OCI-LY1 (cell line): Measurements from ENCODE around the gene CCL1.
A peak's percentile ranks its signal among the peaks of the same experiment; 100 is the strongest.

Experiments used
- H2AFZ ChIP-seq: fragments of 200-600 bp; sonication (generic), shearing (Covaris generic); 2 replicates; pipeline ENCODE4 v1.6.0; 2014; ENCODE audit warnings: antibody characterized with exemption, mild to moderate bottlenecking, low read length
- H3F3A ChIP-seq: fragments of 200-600 bp; sonication (generic), shearing (Covaris generic); 2 replicates; pipeline ENCODE4 v1.6.0; 2014; ENCODE audit warnings: mild to moderate bottlenecking, antibody characterized with exemption, low read length, moderate library complexity; ENCODE audit not compliant: insufficient read depth
- H3K27ac ChIP-seq: fragments of 200-600 bp; sonication (generic); 2 replicates; pipeline ENCODE4 v1.5.1; 2014; ENCODE audit warnings: low read length, mixed run types, mild to moderate bottlenecking, low read depth; ENCODE audit not compliant: poor library complexity, severe bottlenecking
- H3K27me3 ChIP-seq: fragments of 200-600 bp; sonication (generic); 2 replicates; pipeline ENCODE4 v1.6.0; 2014; ENCODE audit warnings: antibody characterized with exemption, mild to moderate bottlenecking, low read length, moderate library complexity; ENCODE audit not compliant: insufficient read depth
- H3K36me3 ChIP-seq: fragments of 200-600 bp; sonication (generic); 2 replicates; pipeline ENCODE4 v1.6.1; 2014; ENCODE audit warnings: mild to moderate bottlenecking, antibody characterized with exemption, low read length, moderate library complexity, mixed read lengths; ENCODE audit not compliant: insufficient read depth
- H3K4me1 ChIP-seq: fragments of 200-600 bp; sonication (generic); 2 replicates; pipeline ENCODE4 v1.5.1; 2014; ENCODE audit warnings: mild to moderate bottlenecking, low read length, moderate library complexity; ENCODE audit not compliant: insufficient read depth, severe bottlenecking
- H3K4me2 ChIP-seq: fragments of 200-600 bp; sonication (generic), shearing (Covaris generic); 2 replicates; pipeline ENCODE4 v1.6.1; 2014; ENCODE audit warnings: low read length
- H3K4me3 ChIP-seq: fragments of 200-600 bp; sonication (generic); 2 replicates; pipeline ENCODE4 v1.5.1; 2014; ENCODE audit warnings: low read length, low read depth, mild to moderate bottlenecking, mixed read lengths; ENCODE audit not compliant: poor library complexity, severe bottlenecking
- H3K79me2 ChIP-seq: fragments of 200-600 bp; shearing (Covaris generic); 2 replicates; pipeline ENCODE4 v1.6.1; 2016; ENCODE audit warnings: mixed run types, low read length, mixed read lengths; ENCODE audit not compliant: insufficient read depth
- H3K9ac ChIP-seq: fragments of 200-600 bp; sonication (generic), shearing (Covaris generic); 2 replicates; pipeline ENCODE4 v1.6.1; 2014; ENCODE audit warnings: mild to moderate bottlenecking, low read length, mixed read lengths
- H3K9me2 ChIP-seq: fragments of 200-600 bp; sonication (generic), shearing (Covaris generic); 2 replicates; pipeline ENCODE4 v1.6.1; 2014; ENCODE audit warnings: low read depth, mild to moderate bottlenecking, low read length, mixed read lengths
- H3K9me3 ChIP-seq: fragments of 200-600 bp; shearing (Covaris generic); 2 replicates; pipeline ENCODE4 v1.6.1; 2014; ENCODE audit warnings: low read length, mixed read lengths
- H4K20me1 ChIP-seq: fragments of 200-600 bp; sonication (generic), shearing (Covaris generic); 2 replicates; pipeline ENCODE4 v1.6.0; 2016; ENCODE audit warnings: mild to moderate bottlenecking, low read length; ENCODE audit not compliant: insufficient read depth
- CTCF ChIP-seq: fragments of 200-600 bp; sonication (generic), shearing (Covaris generic); IDR thresholded peaks from 2 replicates; pipeline ENCODE4 v1.5.1; 2017; ENCODE audit warnings: mild to moderate bottlenecking, antibody characterized with exemption, low read length, moderate library complexity, mixed read lengths
- EZH2 ChIP-seq: fragments of 200-600 bp; sonication (generic), shearing (Covaris generic); IDR thresholded peaks from 2 replicates; pipeline ENCODE4 v1.8.0; 2017; ENCODE audit warnings: borderline replicate concordance, mixed run types, mild to moderate bottlenecking, antibody characterized with exemption, low read length, moderate library complexity, mixed read lengths

CCL1 gene

GRCh38 chr17:34399725-34400124 is 36.7 kb upstream of the CCL1 start:
- Histone ChIP-seq H3K4me3 (no peak overlapping the region), H3K27ac (no peak overlapping the region), H4K20me1 (no peaks in the 10 kb centered on the region), H3K27me3 (no peaks in the 10 kb centered on the region; the same call in 1 of the 2 replicates), H3K79me2 (no peaks in the 10 kb centered on the region), H3K9me2 (no peaks in the 10 kb centered on the region), H3K9ac (no peak overlapping the region), H3K4me1 (no peaks in the 10 kb centered on the region), H3K36me3 (no peaks in the 10 kb centered on the region), H2AFZ (no peak overlapping the region), H3K9me3 (no peaks in the 10 kb centered on the region), H3K4me2 (no peak overlapping the region), H3F3A (no peaks in the 10 kb centered on the region)
- TF ChIP-seq EZH2, result no peak
- no peak for TF ChIP-seq CTCF

- no peak overlapping the region for H3K9ac ChIP-seq
- H3K4me3 ChIP-seq, result no peak overlapping the region
- no peaks in the 10 kb centered on the region; the same call in 1 of the 2 replicates for H3K27me3 ChIP-seq
Measured at GRCh38 chr17:34398990-34399389, 36.0 kb upstream of the CCL1 start.

GRCh38 chr17:34397265-34397664 is 34.2 kb upstream of the CCL1 start:
- no peaks in the 10 kb centered on the region for H3K4me1 ChIP-seq
- no peaks in the 10 kb centered on the region for H4K20me1 ChIP-seq
- no peaks in the 10 kb centered on the region for H3F3A ChIP-seq
- no peak overlapping the region for H3K9ac ChIP-seq
- H3K4me2 ChIP-seq, result no peak overlapping the region
- H3K27me3 ChIP-seq, result no peaks in the 10 kb centered on the region; the same call in 1 of the 2 replicates
- H3K9me2 ChIP-seq, result no peaks in the 10 kb centered on the region
- TF ChIP-seq EZH2, result no peak
- TF ChIP-seq CTCF, result peak; percentile 7; the same call in 1 of the 2 replicates
- no peak overlapping the region for H3K27ac ChIP-seq
- H3K79me2 ChIP-seq, result no peaks in the 10 kb centered on the region
- H2AFZ ChIP-seq, result no peak overlapping the region
- H3K4me3 ChIP-seq, result no peak overlapping the region
- no peaks in the 10 kb centered on the region for H3K9me3 ChIP-seq
- no peaks in the 10 kb centered on the region for H3K36me3 ChIP-seq

More at GRCh38 chr17:34398990-34399389, 36.0 kb upstream of the CCL1 start:
- Histone ChIP-seq H2AFZ (no peak overlapping the region), H3K4me1 (no peaks in the 10 kb centered on the region), H3K4me2 (no peak overlapping the region), H3K9me2 (no peaks in the 10 kb centered on the region), H3K79me2 (no peaks in the 10 kb centered on the region), H4K20me1 (no peaks in the 10 kb centered on the region), H3K36me3 (no peaks in the 10 kb centered on the region), H3F3A (no peaks in the 10 kb centered on the region), H3K9me3 (no peaks in the 10 kb centered on the region), H3K27ac (no peak overlapping the region)
- TF ChIP-seq CTCF (no peak), EZH2 (no peak)
